GM18508 (cell line): ENCODE data around the gene ZNF628.
"Not testable (repeated sequence)": the region's sequence is repeated elsewhere in the genome, so short reads cannot be mapped to it uniquely, and the experiment has no call there.

ENCODE experiments used
- ATAC-seq: cut with Tn5 transposase; IDR thresholded peaks from one replicate; pipeline ENCODE4 v1.9.1; 2021; ENCODE audit warnings: moderate number of reproducible peaks; ENCODE audit not compliant: insufficient read depth, unreplicated experiment

The ZNF628 gene

DNA sequence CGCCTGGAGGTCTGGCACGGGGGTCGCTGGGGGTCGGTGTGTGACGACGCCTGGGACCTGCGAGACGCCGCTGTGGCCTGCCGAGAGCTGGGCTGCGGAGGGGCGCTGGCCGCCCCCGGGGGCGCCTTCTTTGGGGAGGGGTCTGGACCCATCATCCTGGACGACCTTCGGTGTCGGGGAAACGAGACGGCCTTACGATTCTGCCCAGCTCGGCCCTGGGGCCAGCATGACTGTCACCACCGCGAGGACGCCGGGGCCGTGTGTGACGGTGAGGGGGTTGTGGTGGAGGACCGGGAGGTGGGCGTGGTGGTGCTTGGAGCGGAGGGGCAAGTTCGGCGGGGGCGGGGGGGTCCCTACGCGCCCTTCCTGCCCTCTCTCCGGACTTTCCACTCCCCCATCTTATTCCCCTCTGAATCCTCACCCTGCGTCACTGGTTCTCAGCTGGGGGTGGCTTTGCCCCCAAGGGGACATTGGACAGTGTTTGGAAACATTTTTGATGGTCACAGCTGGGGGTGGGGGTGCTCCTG, 17.3 kb downstream of the ZNF628 start:
- no peak for ATAC-seq

DNA sequence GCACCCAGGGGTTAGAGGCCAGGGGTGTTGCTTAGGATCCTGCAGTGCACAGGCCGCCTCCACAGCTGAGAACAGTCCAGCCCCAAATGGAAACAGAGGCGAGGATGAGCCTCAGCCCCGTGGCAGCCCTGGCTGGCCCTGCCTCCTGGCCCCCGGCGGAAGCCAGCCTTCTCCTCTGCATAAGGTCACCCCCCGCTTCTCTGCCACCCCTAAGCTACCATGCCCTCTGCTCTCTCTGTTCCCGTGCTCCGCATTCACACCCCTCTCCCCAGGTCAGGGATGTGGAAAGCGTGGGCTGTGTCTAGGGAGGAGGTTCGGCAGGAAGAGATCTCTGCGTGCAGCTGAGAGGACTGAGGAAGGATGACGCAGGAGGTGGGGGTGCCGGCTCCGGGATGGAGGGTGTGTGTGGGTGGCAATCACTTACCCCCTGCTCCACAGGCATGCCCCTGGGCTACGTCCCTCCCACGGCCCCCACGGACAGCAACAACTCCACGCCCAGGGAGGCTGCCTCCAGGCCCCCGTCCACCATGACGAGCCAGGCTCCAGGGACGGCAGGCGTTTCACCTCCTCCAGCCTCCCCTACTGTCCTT, 17.9 kb downstream of the ZNF628 start:
- no peak for ATAC-seq

- no peak for ATAC-seq
These were observed 19.4 kb downstream of the ZNF628 start for GRCh38 chr19:55495646-55496349.

DNA sequence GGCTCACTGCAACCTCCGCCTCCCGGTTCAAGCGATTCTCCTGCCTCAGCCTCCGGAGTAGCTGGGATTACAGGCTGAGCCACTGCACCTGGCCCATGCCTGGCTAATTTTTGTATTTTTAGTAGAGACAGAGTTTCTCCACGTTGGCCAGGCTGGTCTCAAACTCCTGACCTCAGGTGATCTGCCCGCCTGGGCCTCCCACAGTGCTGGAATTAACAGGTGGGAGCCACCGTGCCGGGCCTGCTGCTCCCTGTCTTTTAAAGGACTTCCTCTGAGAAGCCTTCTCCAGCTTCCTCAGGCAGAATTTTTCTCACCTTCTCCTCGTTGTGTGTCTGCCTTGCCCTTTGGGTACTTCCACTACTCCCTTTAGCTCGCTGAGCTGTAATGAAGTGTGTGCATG, 20.4 kb downstream of the ZNF628 start:
- not testable (repeated sequence) for ATAC-seq

GRCh38 chr19:55497763-55498162, 21.3 kb downstream of the ZNF628 start:
- ATAC-seq: no peak

DNA sequence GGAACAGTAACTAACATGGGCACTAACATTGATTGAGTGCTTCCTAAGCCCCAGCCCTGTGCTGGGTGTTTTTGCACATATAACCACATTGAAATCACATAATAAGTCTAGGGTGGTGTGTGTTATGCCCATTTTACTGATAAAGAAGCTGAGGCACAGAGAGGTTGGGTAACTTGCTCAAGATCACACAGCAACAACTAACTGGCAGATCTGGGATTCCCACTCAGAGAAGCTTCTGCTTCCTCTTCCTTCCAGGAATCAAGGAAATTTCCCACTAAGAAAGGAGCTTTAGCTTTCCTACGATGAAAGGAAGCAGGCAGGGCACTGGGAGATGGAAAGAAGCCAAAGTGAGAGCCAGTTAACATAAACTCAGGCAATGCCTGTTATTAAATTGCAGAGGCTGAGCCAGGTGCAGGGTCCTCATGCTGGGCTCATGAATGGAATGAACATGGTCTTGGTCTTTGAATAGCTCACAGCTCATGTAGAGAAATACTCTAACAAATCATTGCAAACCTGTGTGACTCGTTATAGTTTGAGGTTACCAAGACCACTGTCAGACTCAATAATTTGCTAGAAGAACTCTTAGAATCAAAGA, 21.9 kb downstream of the ZNF628 start:
- no peak for ATAC-seq

- ATAC-seq: no peak
These were observed 24.0 kb downstream of the ZNF628 start for GRCh38 chr19:55500368-55500952.

DNA sequence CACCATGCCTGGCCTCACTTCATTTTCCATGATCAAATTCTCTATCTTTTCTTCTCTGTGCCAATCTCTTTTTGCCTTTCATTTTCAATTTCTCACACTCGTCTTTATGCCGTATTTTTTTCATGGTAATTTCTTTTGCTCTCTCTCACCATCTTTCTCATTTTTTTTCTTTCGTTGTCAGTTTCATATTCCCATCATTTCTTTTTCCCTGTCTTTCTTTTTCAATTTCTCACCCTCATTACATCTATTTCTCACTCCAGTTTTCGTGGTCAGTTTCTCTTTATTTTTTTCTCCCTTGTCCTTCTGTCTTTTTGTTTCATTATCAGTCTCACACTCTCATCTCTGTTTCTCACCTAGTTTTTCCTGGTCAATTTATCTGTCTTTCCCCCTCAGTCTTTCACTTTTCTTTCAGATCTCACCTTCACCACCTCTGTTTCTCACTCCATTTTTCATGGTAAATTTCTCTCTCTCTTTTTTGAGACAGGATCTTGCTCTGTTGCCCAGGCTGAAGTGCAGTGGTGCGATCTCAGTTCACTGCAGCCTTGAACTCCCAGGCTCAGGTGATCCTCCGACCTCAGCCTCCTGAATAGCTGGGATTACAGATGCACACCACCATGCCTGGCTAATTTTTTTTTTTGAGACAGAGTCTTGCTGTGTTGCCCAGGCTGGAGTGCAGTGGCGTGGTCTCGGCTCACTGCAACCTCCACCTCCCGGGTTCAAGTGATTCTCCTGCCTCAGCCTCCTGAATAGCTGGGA, 26.0 kb downstream of the ZNF628 start:
- ATAC-seq: no peak

GRCh38 chr19:55503157-55503501, 26.7 kb downstream of the ZNF628 start:
- ATAC-seq: no peak

DNA sequence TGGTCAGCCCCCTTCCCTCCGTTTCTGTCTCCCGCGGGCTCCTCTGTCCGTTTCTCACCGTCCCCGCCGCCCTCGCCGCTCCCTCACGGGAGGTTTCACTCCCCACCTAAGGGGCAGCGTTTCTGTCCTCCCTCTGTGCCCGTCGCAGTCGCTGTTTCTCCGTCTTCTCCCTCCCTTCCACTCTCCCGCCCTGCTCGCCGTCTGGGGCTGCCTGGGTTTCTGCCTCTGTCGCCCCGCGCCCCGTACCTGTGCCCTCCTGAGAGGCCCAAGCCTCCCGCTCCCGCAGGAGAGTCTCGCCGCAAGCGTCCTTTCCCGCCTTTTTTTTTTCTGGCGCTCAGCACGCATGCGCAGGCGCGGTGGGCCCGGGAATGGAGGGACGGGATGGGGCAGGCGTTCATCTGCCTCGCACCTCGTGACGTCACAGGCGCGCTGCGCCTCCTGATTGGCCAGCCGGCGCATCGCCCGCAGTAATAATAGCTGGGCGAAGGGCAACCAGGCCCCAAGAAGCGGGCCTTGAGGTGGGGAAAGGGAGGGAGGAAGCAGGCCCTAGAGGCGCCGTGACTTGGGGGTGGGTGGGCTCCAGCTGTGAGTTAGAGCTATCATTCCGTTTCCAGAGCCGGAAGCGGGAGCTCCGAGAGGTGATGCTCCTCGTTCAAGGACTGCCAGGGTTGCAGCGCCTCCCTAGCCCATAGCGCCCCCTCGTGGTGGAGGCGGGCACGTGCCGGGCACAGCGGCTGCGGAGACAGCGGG, 27.3 kb downstream of the ZNF628 start:
- peak; percentile 63 for ATAC-seq

GRCh38 chr19:55504252-55504603, 27.8 kb downstream of the ZNF628 start:
- ATAC-seq: no peak

- ATAC-seq: no peak
These were observed 28.6 kb downstream of the ZNF628 start for GRCh38 chr19:55504981-55505380.

GRCh38 chr19:55508120-55508519, 31.7 kb downstream of the ZNF628 start:
- no peak for ATAC-seq

GRCh38 chr19:55516878-55517620, 40.6 kb downstream of the ZNF628 start:
- ATAC-seq: peak; percentile 81

DNA sequence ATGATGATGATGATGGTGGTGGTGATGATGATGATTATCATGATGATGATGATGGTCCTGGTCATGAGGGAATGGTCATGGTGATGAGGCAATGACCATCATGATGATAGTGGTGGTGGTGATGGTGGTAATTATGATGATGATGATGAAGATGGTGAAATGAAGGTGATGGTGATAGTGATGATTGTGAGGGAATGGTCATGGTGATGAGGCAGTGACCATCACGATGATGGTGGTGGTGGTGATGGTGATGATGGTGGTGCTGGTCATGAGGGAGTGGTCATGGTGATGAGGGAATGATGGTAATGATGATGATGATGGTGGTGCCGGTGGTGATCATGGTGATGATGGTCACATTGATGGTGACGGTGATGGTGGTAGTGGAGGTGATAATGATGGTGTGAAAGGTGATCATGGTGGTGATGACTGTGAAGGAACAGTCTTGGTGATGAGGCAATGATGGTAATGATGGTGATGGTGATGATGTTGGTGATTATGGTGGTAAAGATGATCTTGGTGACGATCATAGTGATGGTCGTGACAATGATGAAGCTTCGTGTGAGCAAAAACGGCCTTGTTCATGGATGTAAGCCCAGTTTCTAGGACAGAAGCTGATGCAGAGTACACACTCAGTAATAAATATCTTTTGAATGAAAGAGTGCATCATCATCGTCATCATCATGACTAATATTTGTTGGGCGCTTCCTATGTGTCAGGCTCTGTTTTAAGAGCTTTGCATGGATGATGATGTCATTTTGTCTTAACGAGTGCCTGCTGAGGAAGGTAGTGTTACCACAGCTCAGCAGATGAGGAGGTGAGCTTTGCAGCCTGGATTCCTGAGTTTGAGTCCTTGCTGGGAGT, 43.3 kb downstream of the ZNF628 start:
- no peak for ATAC-seq

GRCh38 chr19:55520691-55521292, 44.4 kb downstream of the ZNF628 start:
- no peak for ATAC-seq

DNA sequence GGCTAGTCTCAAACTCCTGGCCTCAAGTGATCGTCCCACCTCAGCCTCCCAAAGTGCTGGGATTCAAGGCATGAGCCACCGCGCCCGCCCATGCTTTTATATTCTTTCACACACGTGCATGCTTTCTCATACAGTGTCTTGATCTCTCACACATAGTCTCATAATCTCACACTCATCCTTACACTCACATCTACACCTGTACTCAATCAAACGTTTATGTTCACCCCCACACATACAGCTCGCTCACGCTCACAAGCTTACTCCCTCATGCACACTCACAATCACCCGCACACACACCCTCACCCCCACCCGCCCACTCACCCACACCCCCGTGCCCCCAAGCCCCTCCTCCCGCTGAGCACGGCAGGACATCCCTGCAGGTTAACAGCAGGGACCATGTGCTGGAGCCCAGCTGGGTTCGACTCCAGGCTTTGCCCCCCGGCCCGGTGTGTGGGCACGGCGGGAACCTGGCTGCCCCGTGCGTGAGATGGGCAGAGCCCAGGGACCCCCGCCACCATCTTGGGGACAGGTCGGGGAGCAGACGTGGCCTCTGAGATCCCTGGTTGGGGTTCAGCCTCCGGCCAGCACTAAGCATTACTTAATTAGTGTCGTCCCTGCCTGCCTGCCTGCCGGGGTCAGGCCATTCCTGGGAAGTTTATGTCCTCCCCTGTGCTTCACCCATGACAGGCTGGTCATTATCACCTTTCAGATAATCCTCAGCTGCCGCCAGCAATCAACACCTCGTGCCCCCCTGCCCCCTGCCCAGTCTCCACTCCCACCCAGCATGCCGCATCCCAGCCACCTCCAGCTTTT, 49.1 kb downstream of the ZNF628 start:
- no peak for ATAC-seq
